WTC11 (cell line): Measurements from ENCODE around the gene PRSS53. TPM values are rescaled to one million over a fixed set of nuclear protein-coding genes. Genes with fewer than 3 reads are reported as not detected.

Experiments used
- ATAC-seq: fragments of 200-7000 bp; cut with Tn5 transposase; 2 replicates; pipeline ENCODE4 v1.10.0; 2021; ENCODE audit warnings: mild to moderate bottlenecking, moderate library complexity
- CTCF ChIA-PET: fragments of 300-600 bp; sonication (Branson Sonifier 250); formaldehyde crosslinking; loops from one replicate; lab custom pipeline; 2021; ENCODE audit warnings: antibody characterized with exemption; lab: Charles Lee
- POLR2A ChIA-PET: fragments of 350-600 bp; sonication (Branson Sonifier 250); formaldehyde crosslinking; loops from one replicate; lab custom pipeline; 2021; ENCODE audit warnings: antibody characterized with exemption; lab: Charles Lee
- DNase-seq: peaks from one replicate; pipeline ENCODE4 v3.0.0; 2021; ENCODE audit warnings: low spot score
- H3K27ac Mint-ChIP-seq: 2 replicates; pipeline ENCODE4 v1.8.0; 2021; ENCODE audit warnings: mixed read lengths
- H3K27me3 Mint-ChIP-seq: 2 replicates; pipeline ENCODE4 v1.8.0; 2021; ENCODE audit warnings: low read depth, mild to moderate bottlenecking, moderate library complexity, mixed read lengths
- H3K36me3 Mint-ChIP-seq: 2 replicates; pipeline ENCODE4 v1.8.0; 2021; ENCODE audit warnings: mixed read lengths
- H3K4me1 Mint-ChIP-seq: 2 replicates; pipeline ENCODE4 v1.8.0; 2022; ENCODE audit warnings: mixed read lengths
- H3K4me3 Mint-ChIP-seq: 2 replicates; pipeline ENCODE4 v1.8.0; 2021; ENCODE audit warnings: mild to moderate bottlenecking, moderate library complexity, mixed read lengths
- H3K9me3 Mint-ChIP-seq: 2 replicates; pipeline ENCODE4 v1.8.0; 2021; ENCODE audit warnings: mixed read lengths
- AR ChIP-seq: fragments of 250-450 bp; sonication (Bioruptor Pico); IDR thresholded peaks from 2 replicates; pipeline ENCODE4 v1.9.0; 2021; ENCODE audit warnings: mild to moderate bottlenecking
- ATF1 ChIP-seq: sonication (generic); formaldehyde crosslinking; IDR thresholded peaks from 2 replicates; pipeline ENCODE4 v1.8.1; 2023; ENCODE audit warnings: mild to moderate bottlenecking, moderate library complexity, missing genetic modification reagents
- CDX4 ChIP-seq: fragments of 250-450 bp; sonication (Bioruptor Pico); IDR thresholded peaks from 2 replicates; pipeline ENCODE4 v1.9.0; 2021; ENCODE audit warnings: moderate library complexity, mild to moderate bottlenecking, inconsistent platforms, borderline replicate concordance
- ETV6 ChIP-seq: sonication (generic); formaldehyde crosslinking; IDR thresholded peaks from 2 replicates; pipeline ENCODE4 v1.8.1; 2022; ENCODE audit warnings: mild to moderate bottlenecking, missing genetic modification reagents
- HMGA2 ChIP-seq: fragments of 250-450 bp; sonication (Bioruptor Pico); IDR thresholded peaks from 2 replicates; pipeline ENCODE4 v1.4.0; 2021; ENCODE audit warnings: mild to moderate bottlenecking, moderate library complexity
- IRF1 ChIP-seq: sonication (generic); formaldehyde crosslinking; IDR thresholded peaks from 2 replicates; pipeline ENCODE4 v1.8.0; 2023; ENCODE audit warnings: missing genetic modification reagents
- KAT7 ChIP-seq: sonication (generic); formaldehyde crosslinking; IDR thresholded peaks from 2 replicates; pipeline ENCODE4 v1.8.1; 2023; ENCODE audit warnings: missing genetic modification reagents, mild to moderate bottlenecking, borderline replicate concordance
- MAX ChIP-seq: sonication (generic); formaldehyde crosslinking; IDR thresholded peaks from 2 replicates; pipeline ENCODE4 v1.8.0; 2022; ENCODE audit warnings: mild to moderate bottlenecking, missing genetic modification reagents
- NR2C2 ChIP-seq: sonication (generic); formaldehyde crosslinking; IDR thresholded peaks from 2 replicates; pipeline ENCODE4 v1.8.0; 2022; ENCODE audit warnings: mild to moderate bottlenecking, missing genetic modification reagents
- PREB ChIP-seq: sonication (generic); formaldehyde crosslinking; IDR thresholded peaks from 2 replicates; pipeline ENCODE4 v1.8.1; 2022; ENCODE audit warnings: mild to moderate bottlenecking, missing genetic modification reagents, moderate library complexity, borderline replicate concordance
- PRRX2 ChIP-seq: fragments of 250-450 bp; sonication (Bioruptor Pico); IDR thresholded peaks from 2 replicates; pipeline ENCODE4 v1.8.0; 2021; ENCODE audit warnings: mild to moderate bottlenecking
- SP1 ChIP-seq: sonication (generic); formaldehyde crosslinking; conservative IDR thresholded peaks from 2 replicates; pipeline ENCODE4 v1.8.1; 2022; ENCODE audit warnings: missing genetic modification reagents
- TP53 ChIP-seq: sonication (generic); formaldehyde crosslinking; IDR thresholded peaks from 2 replicates; pipeline ENCODE4 v1.8.1; 2023; ENCODE audit warnings: mild to moderate bottlenecking, missing genetic modification reagents
- USF2 ChIP-seq: sonication (generic); formaldehyde crosslinking; IDR thresholded peaks from 2 replicates; pipeline ENCODE4 v1.8.1; 2023; ENCODE audit warnings: mild to moderate bottlenecking, missing genetic modification reagents, moderate library complexity
- ZNF121 ChIP-seq: sonication (generic); formaldehyde crosslinking; IDR thresholded peaks from 2 replicates; pipeline ENCODE4 v1.8.0; 2023; ENCODE audit warnings: missing genetic modification reagents
- ZNF416 ChIP-seq: fragments of 250-450 bp; sonication (Bioruptor Pico); IDR thresholded peaks from 2 replicates; pipeline ENCODE4 v1.9.0; 2021; ENCODE audit warnings: mild to moderate bottlenecking, inconsistent platforms
- total RNA-seq: library from RNA; stranded (reverse); gene quantifications from 3 replicates; pipeline ENCODE4 v1.2.3, GENCODE V29; 2021
- TF ChIP-seq, protein P1 (sequence below): fragments of 250-450 bp; sonication (Bioruptor Pico); IDR thresholded peaks from 2 replicates; pipeline ENCODE4 v1.9.0; 2021; ENCODE audit warnings: mild to moderate bottlenecking
- TF ChIP-seq, protein P2 (sequence below): sonication (generic); formaldehyde crosslinking; conservative IDR thresholded peaks from 2 replicates; pipeline ENCODE4 v1.8.1; 2023; ENCODE audit warnings: mild to moderate bottlenecking, low read depth, missing genetic modification reagents, moderate library complexity
- TF ChIP-seq, protein P3 (sequence below): fragments of 250-450 bp; sonication (Bioruptor Pico); IDR thresholded peaks from 2 replicates; pipeline ENCODE4 v1.9.0; 2021; ENCODE audit warnings: mild to moderate bottlenecking, borderline replicate concordance
- TF ChIP-seq, protein P4 (sequence below): fragments of 250-450 bp; sonication (Bioruptor Pico); conservative IDR thresholded peaks from 2 replicates; pipeline ENCODE4 v1.9.0; 2021; ENCODE audit warnings: mild to moderate bottlenecking

The PRSS53 gene
- total RNA-seq, 1 experiment from 2014 or later, result 4.9 TPM

GRCh38 chr16:31105677-31106213 lies 17.0 kb upstream of the PRSS53 start:
- H3K27me3 Mint-ChIP-seq, result peaks cover 7% of the 10 kb centered on the region
- ATAC-seq (peak; percentile 79), DNase-seq (peak; percentile 95)
- H3K27ac Mint-ChIP-seq, result no peak overlapping the region
- POLR2A ChIA-PET, result interaction anchor here (0.5 kb wide), 1 partner anchor 11 kb away, joined by 4 read pairs; no protein-coding TSS in a partner anchor
- peaks cover 12% of the 10 kb centered on the region for H3K36me3 Mint-ChIP-seq
- H3K4me1 Mint-ChIP-seq, result peaks cover 9% of the 10 kb centered on the region; the same call in 1 of the 2 replicates
- CTCF ChIA-PET, result no interaction called here
- no peak overlapping the region for H3K4me3 Mint-ChIP-seq
- H3K9me3 Mint-ChIP-seq, result no peaks in the 10 kb centered on the region
- TF ChIP-seq ZNF416 (CRISPR knock-in tag), result no peak
- TF ChIP-seq MAX (CRISPR knock-in tag), result peak; percentile 59; the same call in 1 of the 2 replicates
- no peak for TF ChIP-seq NR2C2 (CRISPR knock-in tag)
- TF ChIP-seq, protein P1, sequence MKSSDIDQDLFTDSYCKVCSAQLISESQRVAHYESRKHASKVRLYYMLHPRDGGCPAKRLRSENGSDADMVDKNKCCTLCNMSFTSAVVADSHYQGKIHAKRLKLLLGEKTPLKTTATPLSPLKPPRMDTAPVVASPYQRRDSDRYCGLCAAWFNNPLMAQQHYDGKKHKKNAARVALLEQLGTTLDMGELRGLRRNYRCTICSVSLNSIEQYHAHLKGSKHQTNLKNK (CRISPR knock-in tag), result no peak
- TF ChIP-seq KAT7 (CRISPR knock-in tag), result no peak
- no peak for TF ChIP-seq ETV6 (CRISPR knock-in tag)
- TF ChIP-seq TP53 (CRISPR knock-in tag), result no peak
- TF ChIP-seq, protein P2, sequence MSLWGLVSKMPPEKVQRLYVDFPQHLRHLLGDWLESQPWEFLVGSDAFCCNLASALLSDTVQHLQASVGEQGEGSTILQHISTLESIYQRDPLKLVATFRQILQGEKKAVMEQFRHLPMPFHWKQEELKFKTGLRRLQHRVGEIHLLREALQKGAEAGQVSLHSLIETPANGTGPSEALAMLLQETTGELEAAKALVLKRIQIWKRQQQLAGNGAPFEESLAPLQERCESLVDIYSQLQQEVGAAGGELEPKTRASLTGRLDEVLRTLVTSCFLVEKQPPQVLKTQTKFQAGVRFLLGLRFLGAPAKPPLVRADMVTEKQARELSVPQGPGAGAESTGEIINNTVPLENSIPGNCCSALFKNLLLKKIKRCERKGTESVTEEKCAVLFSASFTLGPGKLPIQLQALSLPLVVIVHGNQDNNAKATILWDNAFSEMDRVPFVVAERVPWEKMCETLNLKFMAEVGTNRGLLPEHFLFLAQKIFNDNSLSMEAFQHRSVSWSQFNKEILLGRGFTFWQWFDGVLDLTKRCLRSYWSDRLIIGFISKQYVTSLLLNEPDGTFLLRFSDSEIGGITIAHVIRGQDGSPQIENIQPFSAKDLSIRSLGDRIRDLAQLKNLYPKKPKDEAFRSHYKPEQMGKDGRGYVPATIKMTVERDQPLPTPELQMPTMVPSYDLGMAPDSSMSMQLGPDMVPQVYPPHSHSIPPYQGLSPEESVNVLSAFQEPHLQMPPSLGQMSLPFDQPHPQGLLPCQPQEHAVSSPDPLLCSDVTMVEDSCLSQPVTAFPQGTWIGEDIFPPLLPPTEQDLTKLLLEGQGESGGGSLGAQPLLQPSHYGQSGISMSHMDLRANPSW (CRISPR knock-in tag), result no peak
- no peak for TF ChIP-seq ATF1 (CRISPR knock-in tag)
- TF ChIP-seq SP1 (CRISPR knock-in tag), result no peak
- TF ChIP-seq AR (CRISPR knock-in tag), result no peak
- TF ChIP-seq, protein P3, sequence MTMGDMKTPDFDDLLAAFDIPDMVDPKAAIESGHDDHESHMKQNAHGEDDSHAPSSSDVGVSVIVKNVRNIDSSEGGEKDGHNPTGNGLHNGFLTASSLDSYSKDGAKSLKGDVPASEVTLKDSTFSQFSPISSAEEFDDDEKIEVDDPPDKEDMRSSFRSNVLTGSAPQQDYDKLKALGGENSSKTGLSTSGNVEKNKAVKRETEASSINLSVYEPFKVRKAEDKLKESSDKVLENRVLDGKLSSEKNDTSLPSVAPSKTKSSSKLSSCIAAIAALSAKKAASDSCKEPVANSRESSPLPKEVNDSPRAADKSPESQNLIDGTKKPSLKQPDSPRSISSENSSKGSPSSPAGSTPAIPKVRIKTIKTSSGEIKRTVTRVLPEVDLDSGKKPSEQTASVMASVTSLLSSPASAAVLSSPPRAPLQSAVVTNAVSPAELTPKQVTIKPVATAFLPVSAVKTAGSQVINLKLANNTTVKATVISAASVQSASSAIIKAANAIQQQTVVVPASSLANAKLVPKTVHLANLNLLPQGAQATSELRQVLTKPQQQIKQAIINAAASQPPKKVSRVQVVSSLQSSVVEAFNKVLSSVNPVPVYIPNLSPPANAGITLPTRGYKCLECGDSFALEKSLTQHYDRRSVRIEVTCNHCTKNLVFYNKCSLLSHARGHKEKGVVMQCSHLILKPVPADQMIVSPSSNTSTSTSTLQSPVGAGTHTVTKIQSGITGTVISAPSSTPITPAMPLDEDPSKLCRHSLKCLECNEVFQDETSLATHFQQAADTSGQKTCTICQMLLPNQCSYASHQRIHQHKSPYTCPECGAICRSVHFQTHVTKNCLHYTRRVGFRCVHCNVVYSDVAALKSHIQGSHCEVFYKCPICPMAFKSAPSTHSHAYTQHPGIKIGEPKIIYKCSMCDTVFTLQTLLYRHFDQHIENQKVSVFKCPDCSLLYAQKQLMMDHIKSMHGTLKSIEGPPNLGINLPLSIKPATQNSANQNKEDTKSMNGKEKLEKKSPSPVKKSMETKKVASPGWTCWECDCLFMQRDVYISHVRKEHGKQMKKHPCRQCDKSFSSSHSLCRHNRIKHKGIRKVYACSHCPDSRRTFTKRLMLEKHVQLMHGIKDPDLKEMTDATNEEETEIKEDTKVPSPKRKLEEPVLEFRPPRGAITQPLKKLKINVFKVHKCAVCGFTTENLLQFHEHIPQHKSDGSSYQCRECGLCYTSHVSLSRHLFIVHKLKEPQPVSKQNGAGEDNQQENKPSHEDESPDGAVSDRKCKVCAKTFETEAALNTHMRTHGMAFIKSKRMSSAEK (CRISPR knock-in tag), result no peak
- no peak for TF ChIP-seq PRRX2 (CRISPR knock-in tag)
- TF ChIP-seq ZNF121 (CRISPR knock-in tag), result no peak
- peak; percentile 45 for TF ChIP-seq USF2 (CRISPR knock-in tag)
- no peak for TF ChIP-seq IRF1 (CRISPR knock-in tag)
- no peak for TF ChIP-seq PREB (CRISPR knock-in tag)
- TF ChIP-seq CDX4 (CRISPR knock-in tag), result no peak
- TF ChIP-seq, protein P4, sequence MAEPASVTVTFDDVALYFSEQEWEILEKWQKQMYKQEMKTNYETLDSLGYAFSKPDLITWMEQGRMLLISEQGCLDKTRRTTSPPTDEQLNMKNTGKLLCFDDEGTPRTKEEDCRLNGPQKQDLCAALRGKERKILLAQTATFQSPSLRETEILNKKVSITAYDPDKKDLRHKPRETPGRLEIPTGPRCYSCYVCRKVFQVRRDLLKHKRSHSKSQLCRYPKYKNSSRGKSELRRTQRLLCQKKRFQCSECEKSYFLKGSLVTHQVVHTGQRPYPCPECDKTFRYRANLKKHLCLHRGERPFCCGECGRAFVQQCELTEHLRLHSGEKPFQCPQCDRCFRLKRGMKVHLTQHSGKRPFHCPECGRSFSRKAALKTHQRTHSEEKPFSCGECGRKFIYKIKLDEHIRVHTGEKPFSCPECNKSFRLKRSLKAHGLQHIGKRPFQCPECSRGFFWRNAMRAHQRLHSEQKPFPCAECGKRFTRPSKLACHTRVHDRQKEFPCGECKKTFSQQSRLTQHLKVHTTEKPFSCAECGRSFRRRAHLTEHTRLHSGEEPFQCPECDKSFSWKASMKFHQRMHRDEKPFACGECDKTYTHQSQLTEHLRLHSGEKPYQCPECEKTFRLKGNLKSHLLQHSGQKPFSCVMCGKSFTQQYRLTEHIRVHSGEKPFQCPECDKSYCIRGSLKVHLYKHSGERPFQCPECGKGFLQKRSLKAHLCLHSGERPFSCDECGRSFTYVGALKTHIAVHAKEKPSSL, result no peak
- TF ChIP-seq HMGA2, result peak; percentile 10; the same call in 1 of the 2 replicates
